Measurements from ENCODE around the gene VPS37B.
"Not testable (repeated sequence)": the region's sequence is repeated elsewhere in the genome, so short reads cannot be mapped to it uniquely, and the experiment has no call there.

The VPS37B gene

GRCh38 chr12:122895320-122895703, 612 bp downstream of the VPS37B start:
- peak overlapping the region; percentile 84 for H3K4me3 ChIP-seq (ENCODE audit: low read depth, low read length)
- DNase-seq (ENCODE audit: low read depth), result no peak
- no peak for TF ChIP-seq CTCF (IDR thresholded peaks at IDR 0.05; ENCODE audit: low read depth, low read length, missing control alignments)
- in situ Hi-C loops (cut with HindIII; ENCODE audit: low sequenced_read_pairs), result no loop called here

- in situ Hi-C loops (cut with HindIII; ENCODE audit: low sequenced_read_pairs), result no loop called here
- no peak for DNase-seq (ENCODE audit: low read depth)
- no peak for TF ChIP-seq CTCF (IDR thresholded peaks at IDR 0.05; ENCODE audit: low read depth, low read length, missing control alignments)
- H3K4me3 ChIP-seq (ENCODE audit: low read depth, low read length), result peak overlapping the region; percentile 84
Measured at GRCh38 chr12:122894193-122895121, 1.5 kb downstream of the VPS37B start.

GRCh38 chr12:122893208-122894153, 2.4 kb downstream of the VPS37B start:
- DNase-seq (ENCODE audit: low read depth), result no peak
- TF ChIP-seq CTCF (IDR thresholded peaks at IDR 0.05; ENCODE audit: low read depth, low read length, missing control alignments), result no peak
- in situ Hi-C loops (cut with HindIII; ENCODE audit: low sequenced_read_pairs), result no loop called here
- H3K4me3 ChIP-seq (ENCODE audit: low read depth, low read length), result no peak overlapping the region

- DNase-seq (ENCODE audit: low read depth); in situ Hi-C loops (cut with HindIII; ENCODE audit: low sequenced_read_pairs); H3K4me3 ChIP-seq (ENCODE audit: low read depth, low read length): not testable (repeated sequence)
Measured at GRCh38 chr12:122892724-122893123, 3.2 kb downstream of the VPS37B start.

- peak; percentile 54 for DNase-seq (ENCODE audit: low read depth)
- no peak for TF ChIP-seq CTCF (IDR thresholded peaks at IDR 0.05; ENCODE audit: low read depth, low read length, missing control alignments)
- H3K4me3 ChIP-seq (ENCODE audit: low read depth, low read length), result peak overlapping the region; percentile 0
- in situ Hi-C loops (cut with HindIII; ENCODE audit: low sequenced_read_pairs), result no loop called here
Measured at GRCh38 chr12:122891661-122892525, 4.0 kb downstream of the VPS37B start.

- TF ChIP-seq CTCF (IDR thresholded peaks at IDR 0.05; ENCODE audit: low read depth, low read length, missing control alignments), result no peak
Measured at GRCh38 chr12:122889761-122890520, 6.0 kb downstream of the VPS37B start.

More at GRCh38 chr12:122889761-122890520, 6.0 kb downstream of the VPS37B start:
- DNase-seq (ENCODE audit: low read depth), result no peak
- H3K4me3 ChIP-seq (ENCODE audit: low read depth, low read length), result no peak overlapping the region
- in situ Hi-C loops (cut with HindIII; ENCODE audit: low sequenced_read_pairs), result no loop called here

Data from astrocyte of the cerebellum (primary cell).